Measurements from ENCODE around the gene ORM1. TPM values are rescaled to one million over a fixed set of nuclear protein-coding genes. Genes with fewer than 3 reads are reported as not detected.

The ORM1 gene
- total RNA-seq, 4 donors from 2014 or later = 59.2 TPM; not detected in 3

GRCh38 chr9:114341152-114341830, 18.4 kb downstream of the ORM1 start:
- DNase-seq (ENCODE audit: low spot score in 2 of 2) = no peak
- Histone ChIP-seq H3K27ac (no peak overlapping the region), H3K27me3 (no peaks in the 10 kb centered on the region), H3K4me1 (no peaks in the 10 kb centered on the region), H3K4me3 (no peak overlapping the region), H3K9me3 (no peaks in the 10 kb centered on the region), H3K36me3 (peaks cover 98% of the 10 kb centered on the region)
- TF ChIP-seq POLR2A (IDR thresholded peaks at IDR 0.05) = no peak
- no peak for TF ChIP-seq POLR2AphosphoS5 (IDR thresholded peaks at IDR 0.05)
- no peak for TF ChIP-seq EP300 (IDR thresholded peaks at IDR 0.05)
- TF ChIP-seq CTCF (IDR thresholded peaks at IDR 0.05) = no peak
- 87% methylated on average over 12 of the region's 12 CpGs for WGBS

GRCh38 chr9:114341991-114342390, 19.1 kb downstream of the ORM1 start:
- Histone ChIP-seq H3K4me3 (no peak overlapping the region), H3K36me3 (peaks cover 98% of the 10 kb centered on the region), H3K4me1 (no peaks in the 10 kb centered on the region), H3K27ac (no peak overlapping the region), H3K9me3 (no peaks in the 10 kb centered on the region), H3K27me3 (no peaks in the 10 kb centered on the region)
- TF ChIP-seq POLR2AphosphoS5 (IDR thresholded peaks at IDR 0.05) (no peak), CTCF (IDR thresholded peaks at IDR 0.05) (no peak), POLR2A (IDR thresholded peaks at IDR 0.05) (no peak), EP300 (IDR thresholded peaks at IDR 0.05) (no peak)
- DNase-seq (ENCODE audit: low spot score in 2 of 2) = no peak
- WGBS = 94% methylated on average over 2 of the region's 4 CpGs

GRCh38 chr9:114342755-114343440, 20.0 kb downstream of the ORM1 start:
- WGBS = 92% methylated on average over 5 of the region's 5 CpGs
- H3K4me1 ChIP-seq = no peaks in the 10 kb centered on the region
- no peak for DNase-seq (ENCODE audit: low spot score in 2 of 2)
- no peak overlapping the region for H3K27ac ChIP-seq
- H3K36me3 ChIP-seq = peaks cover 98% of the 10 kb centered on the region
- no peaks in the 10 kb centered on the region for H3K9me3 ChIP-seq
- no peak overlapping the region for H3K4me3 ChIP-seq
- no peak for TF ChIP-seq POLR2AphosphoS5 (IDR thresholded peaks at IDR 0.05)
- no peak for TF ChIP-seq CTCF (IDR thresholded peaks at IDR 0.05)
- no peak for TF ChIP-seq EP300 (IDR thresholded peaks at IDR 0.05)
- TF ChIP-seq POLR2A (IDR thresholded peaks at IDR 0.05) = no peak
- no peaks in the 10 kb centered on the region for H3K27me3 ChIP-seq

GRCh38 chr9:114343471-114344187, 20.7 kb downstream of the ORM1 start:
- DNase-seq (ENCODE audit: low spot score in 2 of 2) = no peak
- Histone ChIP-seq H3K27me3 (no peaks in the 10 kb centered on the region), H3K36me3 (peaks cover 98% of the 10 kb centered on the region), H3K4me3 (no peak overlapping the region), H3K9me3 (no peaks in the 10 kb centered on the region), H3K27ac (no peak overlapping the region), H3K4me1 (peaks cover under 1% of the 10 kb centered on the region)
- TF ChIP-seq EP300 (IDR thresholded peaks at IDR 0.05) (no peak), POLR2AphosphoS5 (IDR thresholded peaks at IDR 0.05) (no peak), POLR2A (IDR thresholded peaks at IDR 0.05) (no peak), CTCF (IDR thresholded peaks at IDR 0.05) (no peak)
- 84% methylated on average over 9 of the region's 9 CpGs for WGBS

- no peak for DNase-seq (ENCODE audit: low spot score in 2 of 2)
- peaks cover 96% of the 10 kb centered on the region for H3K36me3 ChIP-seq
Measured at GRCh38 chr9:114344188-114344566, 21.3 kb downstream of the ORM1 start.

More at GRCh38 chr9:114344188-114344566, 21.3 kb downstream of the ORM1 start:
- TF ChIP-seq POLR2A (IDR thresholded peaks at IDR 0.05) (no peak), EP300 (IDR thresholded peaks at IDR 0.05) (no peak), POLR2AphosphoS5 (IDR thresholded peaks at IDR 0.05) (no peak)
- H3K4me3 ChIP-seq = no peak overlapping the region
- H3K27ac ChIP-seq = no peak overlapping the region
- 87% methylated on average over 11 of the region's 11 CpGs for WGBS
- H3K27me3 ChIP-seq = no peaks in the 10 kb centered on the region
- peaks cover 6% of the 10 kb centered on the region for H3K4me1 ChIP-seq
- no peaks in the 10 kb centered on the region for H3K9me3 ChIP-seq
